ENCODE data around the gene ANKRD29. TPM values are rescaled to one million over a fixed set of nuclear protein-coding genes. Genes with fewer than 3 reads are reported as not detected.

Gene ANKRD29
- total and polyA plus RNA-seq, 2 experiments from 2014 or later: 6.6 to 36.6 TPM

DNA sequence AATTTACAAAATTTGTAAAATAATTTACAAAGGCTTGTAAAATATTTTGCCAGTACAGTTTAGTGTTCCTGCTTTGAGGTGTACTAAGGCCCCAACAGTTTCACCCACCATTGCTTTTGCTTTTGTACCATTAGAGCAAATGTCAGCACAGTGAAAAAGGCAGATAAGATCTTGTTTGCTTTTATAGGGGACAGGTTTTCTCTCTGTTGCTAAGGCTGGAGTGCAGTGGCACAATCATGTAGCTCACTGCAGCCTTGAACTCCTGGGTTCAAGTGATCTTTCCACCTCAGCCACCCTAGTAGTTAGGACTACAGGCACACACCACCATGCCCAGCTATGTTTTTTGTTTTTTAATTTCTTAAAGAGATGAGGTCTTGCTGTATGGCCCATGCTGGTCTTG is 56.8 kb downstream of the ANKRD29 start:
- Mint-ChIP-seq H3K36me3 (ENCODE audit: low read depth) (no peaks in the 10 kb centered on the region), H3K4me3 (no peak overlapping the region), H3K27me3 (ENCODE audit: insufficient read depth, low read depth, poor library complexity) (peaks cover 5% of the 10 kb centered on the region), H3K27ac (no peak overlapping the region), H3K9me3 (no peaks in the 10 kb centered on the region), H3K4me1 (no peaks in the 10 kb centered on the region)
- Histone ChIP-seq H3K79me2 (replicated peaks; ENCODE audit: insufficient read depth) (no peaks in the 10 kb centered on the region), H3K27me3 (ENCODE audit: insufficient read depth) (no peaks in the 10 kb centered on the region), H2AFZ (no peak overlapping the region), H3K9me2 (ENCODE audit: insufficient read depth) (no peaks in the 10 kb centered on the region), H3K4me3 (no peak overlapping the region), H4K20me1 (replicated peaks; ENCODE audit: insufficient read depth) (no peaks in the 10 kb centered on the region; the same call in 1 of the 2 replicates), H3K27ac (ENCODE audit: low read depth) (no peak overlapping the region), H3K4me2 (no peak overlapping the region), H3K4me1 (ENCODE audit: insufficient read depth) (no peaks in the 10 kb centered on the region), H3K36me3 (ENCODE audit: insufficient read depth) (no peaks in the 10 kb centered on the region), H3F3A (replicated peaks; ENCODE audit: low read depth) (no peaks in the 10 kb centered on the region)
- ATAC-seq (no peak), DNase-seq (ENCODE audit: low spot score) (no peak)
- TF ChIP-seq NANOG (IDR thresholded peaks at IDR 0.05; ENCODE audit: borderline replicate concordance): no peak
- TF ChIP-seq CTCF (conservative IDR thresholded peaks at IDR 0.05; ENCODE audit: low read depth in 2 of 2): no peak
- TF ChIP-seq EZH2phosphoT487 (IDR thresholded peaks at IDR 0.05; ENCODE audit: unreplicated experiment): no peak
- no peak for TF ChIP-seq ETS1 (IDR thresholded peaks at IDR 0.05)
- TF ChIP-seq ZNF331 (CRISPR knock-in tag; IDR thresholded peaks at IDR 0.05; ENCODE audit: low read depth): no peak
- no peak for TF ChIP-seq EZH2 (IDR thresholded peaks at IDR 0.05; ENCODE audit: low read depth, unreplicated experiment)
- TF ChIP-seq ZNF114 (CRISPR knock-in tag; IDR thresholded peaks at IDR 0.05): no peak
- TF ChIP-seq STAT1 (IDR thresholded peaks at IDR 0.05; ENCODE audit: unreplicated experiment): no peak
- no peak for TF ChIP-seq ZNF462 (CRISPR knock-in tag; IDR thresholded peaks at IDR 0.05)
- TF ChIP-seq POLR2AphosphoS5 (IDR thresholded peaks at IDR 0.05; ENCODE audit: low read depth): no peak
- no peak for TF ChIP-seq REST (IDR thresholded peaks at IDR 0.05; ENCODE audit: unreplicated experiment)
- no peak for TF ChIP-seq JUNB (IDR thresholded peaks at IDR 0.05; ENCODE audit: unreplicated experiment)
- TF ChIP-seq CREB1 (CRISPR knock-in tag; IDR thresholded peaks at IDR 0.05; ENCODE audit: low read depth): no peak
